Activated CD4-positive, alpha-beta T cell treated with anti-CD3 and anti-CD28 coated beads for 4 hours (primary cell): ENCODE data around the gene DHDH.
"Not testable (repeated sequence)": the region's sequence is repeated elsewhere in the genome, so short reads cannot be mapped to it uniquely, and the experiment has no call there.

ENCODE experiments used
- DNase-seq, 2 donors: peaks; one replicate each; pipeline ENCODE4 v3.0.0-alpha.2; 2020

Gene DHDH

GRCh38 chr19:48933382-48933932, at the start of gene DHDH:
Gene DHDH, plus strand, starts transcription at chr19:48933699. Its CDS starts 23 bp downstream, at chr19:48933722.
- DNase-seq, result peak; percentile 78

DNA sequence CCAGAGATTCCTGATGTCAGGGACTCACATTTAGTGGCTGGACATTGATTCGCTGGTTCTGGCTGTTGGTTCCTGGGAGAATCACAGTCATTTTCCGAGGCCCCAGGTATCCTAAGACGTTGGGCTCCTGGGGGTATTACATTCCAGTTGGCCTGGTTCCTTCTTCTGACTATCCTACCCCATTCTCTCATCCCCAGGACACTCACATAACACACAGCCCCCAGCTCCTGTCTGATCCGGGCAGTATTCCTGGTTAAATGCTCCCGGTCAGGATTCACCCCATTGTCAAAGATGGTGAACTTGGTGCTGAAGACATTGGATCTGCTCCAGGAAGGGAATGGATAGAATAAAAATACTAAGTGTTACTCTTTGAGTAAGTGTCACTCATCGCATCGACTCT, 49.8 kb upstream of the DHDH start:
- DNase-seq, result no peak

- no peak for DNase-seq
Measured at GRCh38 chr19:48887861-48888612, 45.5 kb upstream of the DHDH start.

GRCh38 chr19:48889496-48889895, 44.0 kb upstream of the DHDH start:
- DNase-seq, result not testable (repeated sequence)

DNA sequence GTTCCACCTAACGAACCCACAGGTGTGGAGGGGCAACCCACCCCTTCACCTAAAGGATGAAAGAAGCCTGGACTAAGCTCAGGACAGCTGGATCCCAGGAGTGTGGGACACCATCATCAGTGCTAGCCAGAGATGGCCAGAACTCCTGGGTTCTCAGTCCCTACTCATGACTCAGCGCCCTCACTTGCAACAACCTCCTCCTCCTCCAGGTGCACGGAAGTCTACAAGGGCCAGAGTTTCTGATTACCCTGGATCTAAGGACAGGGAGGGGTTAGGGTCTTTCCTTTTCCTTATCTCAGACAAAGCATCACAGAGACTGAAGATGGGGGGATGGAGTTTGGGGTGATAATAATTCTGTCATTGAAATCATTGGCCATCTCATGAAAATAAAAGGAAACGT, 42.9 kb upstream of the DHDH start:
- no peak for DNase-seq

GRCh38 chr19:48895226-48895625, 38.3 kb upstream of the DHDH start:
- no peak for DNase-seq

DNA sequence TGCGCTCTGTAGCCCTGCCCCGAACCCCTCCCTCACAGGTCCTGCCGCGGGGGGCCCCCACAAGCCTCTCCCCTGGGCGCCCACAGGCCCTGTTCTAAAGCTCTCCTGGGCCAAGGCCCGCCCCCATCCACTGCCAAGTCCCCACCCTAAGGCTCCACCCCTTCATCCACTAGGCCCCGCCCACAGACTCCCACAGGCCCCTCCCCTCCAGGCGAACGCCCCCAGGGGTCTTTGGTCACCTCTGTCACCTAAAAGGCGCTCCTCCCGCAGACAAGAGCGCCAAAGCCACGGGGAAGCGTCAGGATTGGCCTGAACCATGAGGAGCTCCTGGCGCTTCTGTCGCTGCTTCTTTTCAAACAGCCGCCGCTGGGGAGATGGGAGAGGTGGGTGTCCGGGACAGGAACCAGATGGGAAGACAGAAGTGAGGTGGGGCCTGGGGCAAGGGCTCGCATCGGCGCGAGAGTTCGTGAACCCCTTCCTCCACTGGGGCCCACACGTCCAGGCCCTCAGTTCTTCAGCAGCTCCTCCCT, 37.2 kb upstream of the DHDH start:
- DNase-seq, result peak in 1 of 2 donors; percentile 27

DNA sequence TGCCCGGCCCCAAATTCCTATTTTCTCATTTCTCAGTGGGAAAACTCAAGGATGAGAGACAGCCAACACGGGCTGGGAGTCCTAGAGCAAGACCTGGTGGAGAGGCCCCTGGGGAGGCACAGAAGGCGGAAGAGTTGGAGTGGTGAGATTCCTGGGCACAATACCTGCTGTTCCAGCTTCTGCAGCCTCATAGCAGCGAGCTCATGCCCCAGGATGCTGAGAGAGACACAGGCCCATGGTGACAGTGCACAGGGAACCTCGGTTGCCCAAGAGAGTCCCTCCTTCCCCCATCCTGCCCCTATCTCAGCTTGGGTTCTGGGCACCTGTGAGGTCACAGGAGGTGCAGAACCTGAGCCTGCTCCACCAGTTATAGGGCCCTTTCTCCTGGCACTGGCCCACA, 36.3 kb upstream of the DHDH start:
- no peak for DNase-seq

- not testable (repeated sequence) for DNase-seq
Measured at GRCh38 chr19:48899386-48899749, 34.1 kb upstream of the DHDH start.

DNA sequence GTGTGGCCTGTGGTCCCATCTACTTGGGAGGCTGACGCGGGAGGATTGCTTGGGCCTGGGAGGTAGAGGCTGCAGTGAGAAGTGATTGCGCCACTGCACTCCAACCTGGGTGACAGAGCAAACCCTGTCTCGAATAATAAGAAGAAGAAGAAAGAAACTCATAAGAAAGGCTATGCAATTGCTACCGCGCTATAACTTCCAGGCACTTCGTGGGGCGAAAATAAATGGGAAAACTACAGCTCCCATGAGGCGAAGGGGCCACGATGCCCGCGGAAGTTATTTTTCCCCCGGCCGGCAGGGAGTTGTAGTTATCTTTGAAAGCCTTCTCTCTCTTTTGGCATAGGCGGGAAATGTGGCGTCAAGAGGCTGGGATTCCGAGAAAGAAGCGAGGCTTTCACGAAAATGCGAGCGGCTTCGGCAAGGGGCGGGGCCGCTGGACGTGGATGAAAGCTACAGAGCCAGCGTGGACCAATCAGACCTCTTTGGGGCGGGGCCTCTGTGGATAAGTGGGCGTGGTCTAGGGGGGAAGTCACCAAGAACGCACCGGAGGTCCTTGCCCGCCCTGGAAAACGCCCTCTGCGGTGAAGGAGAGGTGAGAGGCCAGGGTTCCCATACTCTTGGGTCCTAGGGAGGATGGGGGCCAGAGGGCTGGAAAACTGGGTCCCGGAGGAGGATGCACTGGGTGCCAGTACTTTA, 33.6 kb upstream of the DHDH start, which contains the start of gene NUCB1:
TSS of gene NUCB1 (plus strand) at position 532 of the 696 bp plus-strand sequence. CDS start 485 bp downstream, outside the sequence.
- peak; percentile 98 to 100 for DNase-seq

GRCh38 chr19:48900477-48901406, 32.8 kb upstream of the DHDH start:
- DNase-seq, result peak in 1 of 2 donors; percentile 18

DNA sequence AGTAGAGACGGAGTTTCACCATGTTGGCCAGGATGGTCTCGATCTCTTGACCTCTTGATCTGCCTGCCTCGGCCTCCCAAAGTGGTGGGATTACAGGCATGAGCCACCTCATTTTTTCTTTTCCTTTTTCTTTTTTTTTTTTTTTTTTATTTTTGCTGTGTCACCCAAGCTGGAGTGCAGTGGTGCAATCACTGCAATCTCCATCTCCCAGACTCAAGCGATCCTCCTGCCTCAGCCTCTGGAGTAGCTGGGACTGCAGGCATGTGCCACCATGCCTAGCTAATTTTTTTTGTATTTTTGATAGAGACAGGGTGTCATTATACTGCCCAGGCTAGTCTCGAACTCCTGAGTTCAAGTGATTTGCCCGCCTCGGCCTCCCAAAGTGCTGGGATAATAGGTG, 31.2 kb upstream of the DHDH start:
- DNase-seq, result not testable (repeated sequence)

DNA sequence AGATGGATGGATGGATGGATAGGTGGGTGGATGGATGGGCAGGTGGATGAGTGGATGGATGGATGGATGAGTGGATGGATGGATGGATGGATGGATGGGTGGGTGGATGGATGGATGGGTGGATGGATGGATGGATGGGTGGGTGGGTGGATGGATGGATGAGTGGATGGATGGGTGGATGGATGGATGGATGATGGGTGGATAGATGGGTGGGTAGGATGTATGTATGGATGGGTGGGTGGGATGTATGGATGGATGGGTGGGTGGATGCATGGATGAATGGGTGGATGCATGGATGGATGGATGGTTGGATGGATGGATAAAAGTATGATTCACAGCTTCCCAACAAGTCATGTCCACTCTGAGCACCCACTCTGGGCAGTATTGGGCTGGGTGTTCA, 29.7 kb upstream of the DHDH start:
- DNase-seq, result not testable (repeated sequence)

- DNase-seq, result no peak
Measured at GRCh38 chr19:48905664-48906063, 27.8 kb upstream of the DHDH start.

DNA sequence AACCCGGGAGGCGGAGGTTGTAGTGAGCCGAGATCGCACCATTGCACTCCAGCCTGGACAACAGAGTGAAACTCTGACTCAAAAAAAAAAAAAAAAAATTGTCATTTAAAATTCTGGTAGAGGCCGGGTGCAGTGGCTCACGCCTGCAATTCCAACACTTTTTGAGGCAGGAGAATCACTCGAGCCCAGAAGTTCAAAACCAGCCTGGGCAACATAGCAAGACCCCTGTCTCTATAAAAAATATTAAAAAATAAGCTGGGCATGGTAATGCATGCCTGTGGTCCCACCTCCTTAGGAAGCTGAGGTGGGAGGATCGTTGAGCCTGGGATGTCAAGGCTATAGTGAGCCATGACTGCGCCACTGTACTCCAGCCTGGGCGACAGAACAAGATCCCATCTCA, 27.2 kb upstream of the DHDH start:
- DNase-seq, result no peak

- no peak for DNase-seq
Measured at GRCh38 chr19:48907671-48908070, 25.8 kb upstream of the DHDH start.

- not testable (repeated sequence) for DNase-seq
Measured at GRCh38 chr19:48909424-48910077, 23.9 kb upstream of the DHDH start.

DNA sequence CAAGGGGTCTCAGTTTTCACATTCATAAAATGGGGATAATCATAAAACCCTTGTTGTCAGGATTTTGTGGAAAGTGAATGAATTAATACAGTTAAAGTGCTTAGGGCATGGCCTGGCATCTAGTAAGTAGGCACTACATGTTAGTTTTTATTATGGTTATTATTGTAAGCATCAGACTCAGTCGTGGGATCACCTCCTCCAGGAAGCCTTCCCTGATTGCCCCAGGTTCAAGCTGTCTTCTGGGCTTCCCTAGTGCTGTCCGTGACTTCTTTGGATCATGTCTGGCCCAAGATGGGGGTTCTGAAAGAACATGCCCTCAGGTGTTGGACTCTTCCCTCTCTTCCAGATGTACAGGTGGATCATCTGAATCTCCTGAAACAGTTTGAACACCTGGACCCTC, 22.7 kb upstream of the DHDH start:
- DNase-seq, result no peak

DNA sequence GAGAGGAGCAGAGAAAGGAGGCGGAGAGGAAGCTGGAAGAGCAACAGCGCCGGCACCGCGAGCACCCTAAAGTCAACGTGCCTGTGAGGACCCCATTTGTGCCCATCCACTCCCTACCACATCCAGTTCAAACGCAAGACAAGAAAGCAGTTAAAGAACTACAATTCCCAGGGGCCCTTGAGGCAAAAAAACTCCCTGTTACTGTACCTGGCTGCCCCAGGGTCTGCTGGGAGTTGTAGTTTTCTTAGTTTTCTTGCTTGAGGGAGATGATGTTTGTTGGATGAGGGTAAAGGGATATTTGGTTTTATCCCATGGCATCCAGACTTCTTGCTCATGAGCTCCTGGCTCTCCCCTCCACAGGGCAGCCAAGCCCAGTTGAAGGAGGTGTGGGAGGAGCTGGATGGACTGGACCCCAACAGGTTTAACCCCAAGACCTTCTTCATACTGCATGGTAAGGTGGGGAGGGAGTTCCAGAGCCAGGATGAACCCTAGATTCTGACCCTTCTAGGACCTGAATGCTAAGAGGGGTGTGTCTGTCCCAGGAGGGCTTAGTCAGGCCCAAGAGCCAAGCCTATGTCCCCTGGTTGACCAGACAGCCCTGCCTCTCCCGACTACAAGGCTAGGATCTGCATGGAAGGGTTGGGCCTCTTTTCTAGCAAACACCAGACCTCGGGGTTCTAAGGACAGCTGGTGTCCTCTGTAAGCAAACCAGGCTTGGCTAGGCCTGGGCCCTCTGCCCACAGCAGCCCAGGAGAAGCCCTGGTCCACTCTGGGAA, 20.2 kb upstream of the DHDH start:
- peak in 1 of 2 donors; percentile 13 for DNase-seq

- no peak for DNase-seq
Measured at GRCh38 chr19:48914181-48914580, 19.3 kb upstream of the DHDH start.

GRCh38 chr19:48915757-48916156, 17.7 kb upstream of the DHDH start:
- no peak for DNase-seq
